Neural progenitor cell (in vitro differentiated cells): ENCODE measurements around the gene CLNK.

Experiments used
- CTCF ChIP-seq: fragments of 200-600 bp; sonication (generic); IDR thresholded peaks from 2 replicates; pipeline ENCODE4 v1.5.1; 2017; ENCODE audit warnings: antibody characterized with exemption, mild to moderate bottlenecking
- EZH2 ChIP-seq: fragments of 200-600 bp; sonication (generic); IDR thresholded peaks from 2 replicates; pipeline ENCODE4 v1.6.1; 2017; ENCODE audit warnings: antibody characterized with exemption, mild to moderate bottlenecking, moderate library complexity

- TF ChIP-seq CTCF (no peak), EZH2 (no peak)
Measured at GRCh38 chr4:10482913-10483312, 201.7 kb downstream of the CLNK start.
